ENCODE results near the gene SNRPE. TPM values are rescaled to one million over a fixed set of nuclear protein-coding genes. Genes with fewer than 3 reads are reported as not detected.
"Not testable (repeated sequence)": the region's sequence is repeated elsewhere in the genome, so short reads cannot be mapped to it uniquely, and the experiment has no call there.

SNRPE gene
- total and polyA plus RNA-seq, 7 donors = 23.1 to 140 (median 66.0) TPM

GRCh38 chr1:203839081-203839480 lies 22.3 kb upstream of the SNRPE start:
- peaks cover 0 to 6% (median 0%) of the 10 kb centered on the region in 4 donors for H3K4me1 ChIP-seq
- TF ChIP-seq EP300 (IDR thresholded peaks at IDR 0.05) (no peak), POLR2A (IDR thresholded peaks at IDR 0.05) (no peak), CTCF (IDR thresholded peaks at IDR 0.05) (no peak), POLR2AphosphoS5 (IDR thresholded peaks at IDR 0.05) (no peak)
- H3K4me3 ChIP-seq = no peak overlapping the region
- H3K27me3 ChIP-seq = no peaks in the 10 kb centered on the region
- H3K9me3 ChIP-seq = no peaks in the 10 kb centered on the region
- peaks cover 21 to 96% (median 61%) of the 10 kb centered on the region in 4 donors for H3K36me3 ChIP-seq
- no peak for DNase-seq
- WGBS, 2 donors = 84 to 86% methylated on average over 5 of the region's 5 CpGs
- H3K27ac ChIP-seq = no peak overlapping the region
- intact Hi-C loops (cut with DNase I) = no loop called here

GRCh38 chr1:203840208-203840808 lies 21.1 kb upstream of the SNRPE start:
- no peak overlapping the region for H3K4me3 ChIP-seq
- no peak for TF ChIP-seq EP300 (IDR thresholded peaks at IDR 0.05)
- TF ChIP-seq CTCF (IDR thresholded peaks at IDR 0.05) = no peak
- TF ChIP-seq POLR2A (IDR thresholded peaks at IDR 0.05) = no peak
- no peak for TF ChIP-seq POLR2AphosphoS5 (IDR thresholded peaks at IDR 0.05)
- DNase-seq = no peak
- intact Hi-C loops (cut with DNase I) = no loop called here
- no peaks in the 10 kb centered on the region for H3K27me3 ChIP-seq
- no peaks in the 10 kb centered on the region for H3K9me3 ChIP-seq
- peaks cover 0 to 6% (median 0%) of the 10 kb centered on the region in 4 donors for H3K4me1 ChIP-seq
- peaks cover 12 to 96% (median 51%) of the 10 kb centered on the region in 4 donors for H3K36me3 ChIP-seq
- no peak overlapping the region for H3K27ac ChIP-seq
- 98% methylated on average over 4 of the region's 4 CpGs for WGBS, 2 donors

GRCh38 chr1:203842559-203842876 lies 18.9 kb upstream of the SNRPE start:
- no peak for DNase-seq
- Histone ChIP-seq H3K4me1 (peaks cover 0 to 6% (median 0%) of the 10 kb centered on the region in 4 donors), H3K27ac (no peak overlapping the region), H3K4me3 (no peak overlapping the region), H3K27me3 (no peaks in the 10 kb centered on the region), H3K9me3 (no peaks in the 10 kb centered on the region), H3K36me3 (peaks cover 10 to 96% (median 36%) of the 10 kb centered on the region in 4 donors)
- WGBS, 2 donors = 91 to 95% methylated on average over 2 of the region's 2 CpGs
- TF ChIP-seq POLR2AphosphoS5 (IDR thresholded peaks at IDR 0.05) (no peak), CTCF (IDR thresholded peaks at IDR 0.05) (no peak), EP300 (IDR thresholded peaks at IDR 0.05) (no peak), POLR2A (IDR thresholded peaks at IDR 0.05) (no peak)
- intact Hi-C loops (cut with DNase I) = no loop called here

GRCh38 chr1:203843435-203843834 lies 18.0 kb upstream of the SNRPE start:
- peaks cover 16 to 96% (median 36%) of the 10 kb centered on the region in 4 donors for H3K36me3 ChIP-seq
- TF ChIP-seq EP300 (IDR thresholded peaks at IDR 0.05) = no peak
- no peak for TF ChIP-seq POLR2AphosphoS5 (IDR thresholded peaks at IDR 0.05)
- TF ChIP-seq POLR2A (IDR thresholded peaks at IDR 0.05) = no peak
- no peak for TF ChIP-seq CTCF (IDR thresholded peaks at IDR 0.05)

GRCh38 chr1:203853112-203853511 lies 8.3 kb upstream of the SNRPE start:
- DNase-seq; H3K27ac ChIP-seq; H3K4me3 ChIP-seq; intact Hi-C loops (cut with DNase I); H3K4me1 ChIP-seq; H3K9me3 ChIP-seq; H3K27me3 ChIP-seq: not testable (repeated sequence)
- H3K36me3 ChIP-seq = peaks cover 26 to 80% (median 44%) of the 10 kb centered on the region in 4 donors

More at GRCh38 chr1:203843435-203843834, 18.0 kb upstream of the SNRPE start:
- Histone ChIP-seq H3K4me3 (no peak overlapping the region), H3K27ac (no peak overlapping the region), H3K9me3 (no peaks in the 10 kb centered on the region), H3K4me1 (peaks cover 0 to 6% (median 0%) of the 10 kb centered on the region in 4 donors), H3K27me3 (no peaks in the 10 kb centered on the region)
- intact Hi-C loops (cut with DNase I) = no loop called here
- WGBS, 2 donors = 92 to 94% methylated on average over 1 of the region's 1 CpG
- DNase-seq = no peak
